GM21737 (cell line): ENCODE results near the gene TSHZ1.
"Not testable (repeated sequence)": the region's sequence is repeated elsewhere in the genome, so short reads cannot be mapped to it uniquely, and the experiment has no call there.

Experiments
- ATAC-seq: cut with Tn5 transposase; IDR thresholded peaks from one replicate; pipeline ENCODE4 v1.9.1; 2021; ENCODE audit warnings: mild to moderate bottlenecking, moderate library complexity; ENCODE audit not compliant: unreplicated experiment

Gene TSHZ1

DNA sequence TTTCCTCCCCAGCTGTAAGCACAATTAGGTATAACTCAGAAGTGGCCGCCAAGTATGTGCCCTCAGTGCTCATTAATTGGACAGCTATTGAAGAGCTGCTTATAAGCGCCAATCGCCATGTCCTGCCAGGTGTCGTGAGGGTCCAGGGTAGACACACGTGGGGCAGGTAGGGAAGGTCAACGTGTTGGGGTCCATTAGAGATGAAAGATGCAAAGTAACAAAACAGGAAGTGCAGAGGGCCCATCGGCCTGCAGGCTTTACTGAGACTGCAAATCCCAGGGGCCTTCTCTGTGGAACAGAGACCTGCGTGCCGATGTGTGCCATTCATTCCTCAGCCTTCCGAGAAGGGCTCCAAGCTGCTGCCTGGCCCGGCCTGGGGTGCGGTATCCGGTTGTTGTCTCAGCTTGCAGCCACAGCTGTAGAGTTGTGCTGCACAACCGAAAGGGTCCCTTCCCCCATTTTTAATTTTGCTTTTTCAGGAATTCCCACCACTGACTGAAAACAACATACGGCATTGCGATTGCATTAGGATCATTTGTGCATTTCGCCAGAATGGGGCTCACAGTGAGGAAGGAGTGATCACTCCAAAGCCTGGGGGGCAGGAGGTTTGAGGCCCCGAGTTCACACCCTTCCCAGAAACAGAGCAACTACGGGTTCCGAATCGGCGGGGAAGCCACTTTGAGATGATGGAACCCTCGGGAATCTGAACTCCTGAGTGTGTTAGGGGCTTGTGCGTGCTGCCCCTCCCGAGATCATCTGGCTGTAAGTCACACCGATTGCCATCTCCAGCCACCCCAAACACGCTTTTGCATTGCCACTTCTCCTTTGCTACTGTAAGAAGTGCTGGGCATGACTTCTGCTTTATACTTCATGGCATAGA is 94.3 kb downstream of the TSHZ1 start:
- no peak for ATAC-seq

DNA sequence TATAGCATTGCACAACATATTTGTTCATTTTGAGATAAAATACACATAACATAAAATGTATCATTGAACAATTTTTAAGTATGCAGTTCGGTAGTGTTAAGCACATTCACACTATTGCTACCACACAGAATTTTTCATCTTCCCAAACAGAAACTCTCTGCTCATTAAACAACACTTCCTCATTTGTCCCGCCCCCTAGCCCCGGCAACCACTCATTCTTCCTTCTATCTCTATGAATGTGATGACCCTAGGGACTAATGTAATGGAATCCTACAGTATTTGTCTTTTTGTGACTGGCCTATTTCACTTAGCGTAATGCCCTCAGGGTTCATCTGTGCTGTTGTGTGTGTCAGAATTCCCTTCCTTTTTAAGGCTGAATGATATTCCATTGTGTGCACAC is 95.4 kb downstream of the TSHZ1 start:
- no peak for ATAC-seq

DNA sequence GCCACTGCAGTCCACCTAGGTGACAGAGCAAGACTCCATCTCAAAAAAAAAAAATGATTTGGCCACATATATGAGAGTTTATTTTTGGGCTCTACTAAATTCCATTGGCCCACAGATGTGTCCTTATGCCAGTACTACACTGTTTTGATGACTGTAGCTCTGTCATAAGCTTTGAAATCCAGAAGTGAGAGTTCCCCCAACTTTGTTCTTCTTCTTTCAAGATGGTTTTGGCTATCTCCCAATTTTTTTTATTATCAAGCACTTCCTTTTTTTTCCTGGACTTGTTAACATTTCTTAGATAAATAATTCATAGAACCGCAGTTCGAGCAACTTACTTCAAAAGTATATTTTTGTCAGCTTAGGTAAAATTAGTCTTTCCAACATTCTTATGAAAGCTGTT is 96.9 kb downstream of the TSHZ1 start:
- ATAC-seq: no peak

DNA sequence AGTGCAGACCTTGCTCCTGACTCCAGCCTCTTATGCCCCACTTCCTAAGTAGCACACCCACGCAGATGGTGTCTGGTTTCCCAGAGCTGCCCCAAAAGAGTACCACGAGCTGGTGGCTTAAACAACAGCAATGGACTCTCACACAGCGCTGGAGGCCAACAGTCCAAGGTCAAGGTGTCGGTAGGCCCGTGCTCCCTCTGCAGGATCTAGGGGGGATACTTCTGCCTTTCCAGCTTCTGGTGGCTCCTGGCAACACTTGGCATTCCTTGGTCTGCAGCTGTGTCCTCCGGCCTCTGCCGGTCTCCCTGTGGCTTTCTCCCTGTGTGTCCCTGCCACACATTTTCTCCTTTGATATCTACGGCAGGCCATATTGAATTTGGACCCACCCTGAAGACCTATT is 99.0 kb downstream of the TSHZ1 start:
- no peak for ATAC-seq

DNA sequence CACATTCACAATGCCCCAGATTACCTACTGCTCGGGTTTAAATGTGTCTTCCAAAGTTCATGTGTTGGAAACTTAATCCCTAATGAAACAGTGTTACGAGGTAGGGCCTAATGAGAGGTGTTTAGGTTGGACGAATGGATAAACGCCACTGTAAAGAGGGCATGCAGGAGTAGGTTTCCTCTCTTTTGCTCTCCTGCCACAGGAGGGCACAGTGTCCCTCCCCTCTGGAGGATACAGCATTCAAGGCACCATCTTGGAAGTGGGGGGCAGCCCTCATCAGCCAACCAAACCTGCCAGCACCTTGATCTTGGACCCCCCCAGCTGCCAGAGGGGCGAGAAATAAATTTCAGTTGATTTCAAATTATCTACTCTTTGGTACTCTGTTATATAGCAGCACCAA is 103.5 kb downstream of the TSHZ1 start:
- no peak for ATAC-seq

DNA sequence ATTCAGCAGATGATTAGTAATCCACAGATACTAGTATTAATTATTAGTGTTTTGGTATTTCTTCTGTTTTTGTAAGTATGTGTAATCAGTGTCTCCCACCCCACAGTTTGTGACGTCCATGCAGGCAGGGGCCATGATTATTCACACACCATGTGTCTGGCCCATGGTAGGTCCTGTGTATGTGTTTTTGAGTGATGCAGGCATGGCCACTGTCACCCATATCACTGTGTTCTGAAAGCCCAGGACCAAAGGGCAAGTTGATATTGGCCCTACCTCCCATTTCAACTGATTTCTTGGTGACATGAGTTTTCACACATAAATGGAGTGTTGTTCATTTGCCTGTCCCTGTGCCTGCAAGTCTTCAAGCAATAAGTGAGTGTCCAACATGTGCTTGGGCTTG is 104.0 kb downstream of the TSHZ1 start:
- no peak for ATAC-seq

DNA sequence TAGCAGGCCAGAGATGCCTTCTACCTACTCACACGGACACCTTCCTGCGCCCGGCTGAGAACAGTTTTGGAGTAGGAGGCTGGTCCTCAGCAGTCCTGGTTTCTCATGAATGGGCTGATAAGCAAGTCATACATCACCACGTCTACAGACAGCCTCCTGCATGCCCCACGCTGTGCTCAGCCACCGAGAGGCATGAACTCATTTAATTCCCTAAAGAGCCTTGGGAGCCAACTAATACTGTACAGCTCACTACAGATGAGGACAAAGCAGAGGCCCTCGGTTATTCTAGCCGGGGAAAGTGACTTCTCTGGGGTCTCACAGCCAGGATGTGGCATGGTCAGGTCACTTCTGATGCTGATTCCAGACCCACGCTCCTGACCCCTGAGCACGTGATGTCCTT is 105.6 kb downstream of the TSHZ1 start:
- no peak for ATAC-seq

DNA sequence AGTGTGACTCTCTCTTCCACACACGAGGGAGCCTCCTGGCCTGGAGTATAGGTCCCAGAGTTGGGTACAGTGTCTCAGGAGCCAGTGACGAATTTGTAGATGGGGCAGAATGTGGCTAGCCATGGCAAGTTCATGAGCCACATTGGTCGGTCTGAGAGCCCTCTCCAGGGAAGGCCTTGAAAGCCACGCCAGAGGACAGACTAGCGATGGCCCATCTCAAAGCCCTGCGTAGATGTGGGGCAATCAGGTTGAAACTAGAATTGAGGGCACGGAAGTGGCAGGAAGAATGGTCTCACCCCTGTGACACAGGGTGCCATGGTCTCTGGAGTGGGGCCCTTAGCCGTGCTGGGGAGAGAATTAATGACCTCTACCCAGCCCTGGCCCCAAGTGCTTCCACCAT is 106.2 kb downstream of the TSHZ1 start:
- no peak for ATAC-seq

DNA sequence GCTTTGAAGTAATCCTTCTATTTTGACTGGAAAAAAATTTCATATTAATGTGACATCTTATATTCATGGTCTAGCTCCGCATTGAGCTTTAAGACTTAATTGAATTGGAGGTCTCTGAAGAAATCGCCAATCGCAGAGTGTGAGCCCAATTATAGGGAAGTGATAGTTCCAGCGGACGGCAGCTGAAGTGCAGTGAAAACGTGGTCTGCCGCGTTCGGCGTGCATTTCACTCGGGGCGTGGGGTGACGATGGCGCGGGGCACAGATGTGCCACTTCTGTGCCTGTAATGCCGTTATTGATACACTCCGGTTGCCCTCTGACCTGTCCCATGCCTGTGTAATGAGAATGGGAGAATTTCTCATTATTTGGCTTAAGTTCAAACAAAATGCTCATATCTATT is 106.7 kb downstream of the TSHZ1 start:
- no peak for ATAC-seq

DNA sequence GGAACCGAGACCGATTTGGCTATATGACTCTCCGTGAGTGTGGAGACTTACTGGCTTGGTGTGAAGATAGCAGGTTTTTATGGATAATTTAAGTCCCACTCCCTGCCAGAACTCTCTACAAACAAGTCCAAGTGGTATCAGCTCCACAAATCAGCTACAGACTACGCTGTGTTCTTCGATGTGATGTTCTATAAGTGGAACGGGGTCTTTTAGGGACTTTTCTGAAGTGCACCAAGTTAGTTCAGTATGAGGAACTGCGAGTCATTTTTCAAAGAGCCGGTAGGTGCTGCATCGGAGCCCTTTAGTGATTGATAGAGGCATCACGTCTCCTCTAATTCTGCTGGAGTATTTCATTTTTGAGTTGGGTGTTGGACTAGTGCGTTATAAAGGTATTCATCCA is 107.1 kb downstream of the TSHZ1 start:
- ATAC-seq: no peak

DNA sequence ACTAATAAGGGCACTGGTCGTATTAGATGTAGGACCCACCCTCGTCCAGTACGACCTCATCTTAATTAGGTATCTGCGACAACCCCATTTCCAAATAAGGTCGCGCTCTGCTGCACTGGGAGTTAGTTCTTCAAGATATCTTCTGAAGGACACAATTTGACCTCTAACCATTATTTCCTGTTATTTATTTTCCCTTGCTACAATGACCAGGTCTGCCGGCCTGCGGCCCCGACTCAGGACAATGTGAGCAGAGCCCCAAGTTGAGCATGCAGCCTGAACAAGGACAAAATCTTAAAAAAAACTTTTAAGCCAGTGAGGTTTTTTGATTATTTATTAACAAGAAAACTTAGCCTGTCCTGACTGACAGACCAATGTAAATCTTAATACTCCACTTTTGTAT is 109.3 kb downstream of the TSHZ1 start:
- ATAC-seq: no peak

DNA sequence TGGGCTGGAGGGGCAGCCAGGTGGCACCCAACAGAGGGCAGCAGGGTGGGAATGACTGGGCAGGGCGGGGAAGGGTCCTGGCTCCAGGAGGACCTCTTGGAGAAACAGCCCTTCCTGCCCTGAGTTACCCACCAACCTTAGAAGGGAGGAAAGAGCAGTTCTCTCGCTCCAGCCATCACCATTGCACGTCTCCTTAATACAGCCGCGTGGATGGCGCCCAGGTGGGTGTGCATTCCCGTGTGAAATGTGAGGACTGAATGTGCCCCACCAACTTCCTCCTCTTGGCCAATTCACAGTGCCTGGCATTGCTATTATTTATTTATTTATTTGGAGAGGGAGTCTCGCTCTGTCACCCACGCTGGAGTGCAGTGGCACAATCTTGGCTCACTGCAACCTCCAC is 109.9 kb downstream of the TSHZ1 start:
- no peak for ATAC-seq

DNA sequence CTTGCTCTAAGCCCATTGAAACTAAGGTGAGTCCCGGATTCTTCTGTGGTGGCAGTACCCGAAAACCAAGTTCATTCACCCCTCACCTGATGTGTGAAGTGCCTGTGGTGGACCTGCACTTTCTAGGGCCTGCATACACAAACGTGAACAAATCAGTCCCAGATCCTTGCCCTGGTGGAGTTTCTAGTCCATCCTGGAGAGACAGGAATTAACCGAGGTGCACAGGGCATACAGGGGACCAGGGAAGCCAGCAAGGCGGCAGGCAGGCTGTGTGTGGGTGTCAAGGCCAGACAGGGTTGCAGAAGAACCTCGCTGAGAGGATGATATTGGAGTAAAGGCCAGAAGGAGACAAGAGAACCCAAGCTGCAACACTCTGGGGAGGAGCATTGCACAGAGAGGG is 110.8 kb downstream of the TSHZ1 start:
- ATAC-seq: no peak

DNA sequence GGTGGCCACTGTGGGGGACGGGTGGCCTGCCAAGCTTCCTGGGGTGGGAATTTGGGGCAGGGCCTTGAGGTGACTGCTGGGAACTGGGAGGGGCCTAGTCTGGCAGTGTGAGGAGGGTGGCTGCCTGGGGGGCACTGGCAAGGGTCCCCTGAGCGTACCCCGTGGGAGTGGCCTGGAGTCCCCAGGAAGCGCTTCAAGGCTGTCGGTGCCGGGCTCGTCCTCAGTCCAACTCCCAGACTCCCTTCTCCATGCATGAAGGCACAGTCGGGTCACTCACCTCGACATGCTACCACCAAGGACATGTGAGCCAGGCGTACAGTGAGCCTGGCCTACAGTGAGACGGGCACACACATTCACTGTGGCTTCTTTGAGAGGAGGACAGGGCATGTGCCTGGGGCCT is 111.6 kb downstream of the TSHZ1 start:
- no peak for ATAC-seq

DNA sequence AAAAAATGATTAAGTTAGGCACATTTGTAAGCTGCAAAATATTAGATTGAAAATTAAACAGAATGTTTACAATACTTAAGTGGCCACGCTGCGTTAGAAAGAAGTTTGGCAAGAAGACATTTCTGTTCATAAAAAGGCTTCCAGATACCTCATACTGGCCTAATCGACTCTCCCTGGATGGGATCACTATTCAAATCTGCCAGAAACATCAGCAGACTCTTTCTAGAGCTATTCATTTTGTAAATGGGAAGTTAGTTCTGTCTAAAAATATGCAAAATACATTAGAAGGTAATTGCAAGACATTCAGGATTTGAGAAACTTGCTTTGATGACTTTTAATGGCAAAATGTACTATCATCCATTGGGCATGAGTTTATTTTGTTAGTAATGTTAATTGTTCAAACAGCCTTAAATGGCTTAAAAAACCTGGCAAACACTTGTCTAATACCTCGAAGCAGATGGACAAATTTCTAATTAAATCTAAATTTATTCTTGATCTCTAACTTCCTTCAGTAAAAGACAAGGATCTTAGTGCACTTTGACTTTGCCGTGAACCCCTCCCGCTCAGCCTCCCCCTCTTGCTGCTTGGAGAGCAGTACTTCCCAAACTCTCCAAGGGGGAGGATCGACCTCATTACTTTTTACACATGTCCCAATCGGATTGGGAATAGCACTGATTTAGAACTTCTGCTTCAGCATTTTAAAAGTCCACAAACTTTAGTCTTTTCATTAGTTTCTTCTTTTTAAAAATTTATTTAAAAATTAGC is 113.4 kb downstream of the TSHZ1 start:
- no peak for ATAC-seq

DNA sequence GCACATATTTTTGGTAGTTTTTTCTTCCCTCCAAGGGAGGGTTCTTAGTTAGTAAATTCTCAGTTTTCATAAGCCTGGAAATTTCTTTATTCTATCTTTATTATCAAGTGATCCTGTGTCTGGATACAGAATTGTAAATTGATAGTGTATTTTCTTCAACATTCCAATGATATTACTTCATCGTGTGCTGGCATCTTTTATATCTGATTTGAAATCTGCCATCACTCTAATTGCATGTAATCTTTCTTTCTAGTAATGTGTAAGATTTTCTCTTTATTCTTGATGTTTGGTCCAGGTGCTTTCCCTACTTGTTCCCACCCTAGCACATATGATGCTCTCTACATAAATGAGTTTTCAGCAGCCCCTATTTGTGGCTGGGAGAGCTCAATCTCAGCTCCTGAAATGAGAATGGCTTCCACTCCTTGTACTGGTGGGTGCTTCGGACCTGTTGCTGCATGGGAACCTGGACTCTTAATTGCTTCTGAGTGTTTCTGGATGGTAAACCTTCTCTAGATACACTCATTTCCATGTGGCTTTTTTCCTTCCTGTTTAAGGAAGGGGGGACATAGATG is 114.2 kb downstream of the TSHZ1 start:
- ATAC-seq: no peak

DNA sequence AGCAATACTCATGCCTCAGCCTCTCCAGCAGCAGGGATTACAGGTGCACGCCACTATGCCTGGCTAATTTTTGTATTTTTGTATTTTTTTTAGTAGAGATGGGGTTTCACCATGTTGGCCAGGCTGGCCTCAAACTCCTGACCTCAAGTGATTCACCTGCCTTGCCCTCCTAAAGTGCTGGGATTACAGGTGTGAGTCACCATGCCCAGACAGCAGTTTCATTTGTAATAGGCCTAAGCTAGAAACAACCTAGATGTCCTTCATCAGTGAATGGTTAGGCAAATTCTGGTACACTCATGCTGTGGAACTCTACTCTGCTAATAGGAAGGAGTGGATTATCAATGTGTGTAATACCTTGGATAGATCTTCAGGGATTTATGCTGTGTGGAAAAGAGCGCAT is 119.2 kb downstream of the TSHZ1 start:
- not testable (repeated sequence) for ATAC-seq

DNA sequence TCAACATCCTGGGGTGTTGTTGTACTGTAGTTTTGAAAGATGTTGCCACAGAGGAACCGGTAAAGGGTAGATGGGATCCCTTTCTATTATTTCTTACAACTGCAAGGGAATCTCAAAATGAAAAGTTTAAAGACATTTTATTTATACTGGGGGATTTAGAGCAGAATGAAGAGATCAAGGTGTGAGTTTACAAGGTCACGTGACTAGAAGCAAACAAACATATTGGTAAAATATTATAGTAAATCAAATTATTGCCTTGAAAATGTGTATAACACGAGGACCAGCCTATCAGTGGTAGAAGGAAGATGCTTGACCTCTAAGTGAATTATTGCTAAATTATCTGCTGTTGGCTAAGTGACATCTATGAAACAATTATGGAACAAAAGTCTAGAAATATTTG is 119.7 kb downstream of the TSHZ1 start:
- no peak for ATAC-seq

DNA sequence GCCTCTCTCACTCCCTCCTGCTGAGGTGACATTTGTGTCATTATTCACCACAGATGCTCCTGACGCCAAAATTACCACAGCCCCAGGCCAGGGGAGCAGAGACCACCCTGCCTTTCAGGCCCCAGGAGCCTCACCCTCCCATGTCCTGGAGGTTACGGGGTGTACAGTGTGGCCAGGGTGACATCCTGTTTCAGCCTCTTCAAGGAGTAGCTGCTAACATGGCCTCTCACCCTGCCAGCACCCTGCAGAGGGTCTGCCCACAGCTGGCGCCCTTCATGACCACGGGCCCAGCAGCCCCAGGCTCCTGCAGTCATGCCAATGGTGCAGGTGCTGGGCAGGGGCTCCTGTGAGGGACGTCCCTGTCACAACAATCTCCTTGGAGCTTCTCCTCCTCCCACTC is 124.3 kb downstream of the TSHZ1 start:
- no peak for ATAC-seq

DNA sequence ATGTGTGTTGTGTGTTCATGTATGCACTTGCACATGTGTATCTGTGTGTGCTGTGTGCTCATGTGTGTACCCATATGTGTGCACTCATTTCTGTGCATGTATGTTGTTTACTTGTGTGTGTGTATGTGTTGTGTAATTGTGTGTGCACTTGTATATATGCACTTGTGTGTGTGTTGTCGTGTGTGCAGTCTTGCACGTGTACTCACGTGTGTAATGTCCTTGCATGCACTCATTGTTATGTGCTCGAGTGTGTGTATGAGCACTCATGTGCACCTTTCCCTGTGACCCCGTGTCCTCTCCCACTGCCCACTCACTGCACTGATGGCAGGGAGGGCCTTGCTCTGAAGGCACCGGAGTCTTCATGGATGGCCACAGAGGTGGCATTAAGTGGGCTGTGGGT is 124.9 kb downstream of the TSHZ1 start:
- no peak for ATAC-seq

DNA sequence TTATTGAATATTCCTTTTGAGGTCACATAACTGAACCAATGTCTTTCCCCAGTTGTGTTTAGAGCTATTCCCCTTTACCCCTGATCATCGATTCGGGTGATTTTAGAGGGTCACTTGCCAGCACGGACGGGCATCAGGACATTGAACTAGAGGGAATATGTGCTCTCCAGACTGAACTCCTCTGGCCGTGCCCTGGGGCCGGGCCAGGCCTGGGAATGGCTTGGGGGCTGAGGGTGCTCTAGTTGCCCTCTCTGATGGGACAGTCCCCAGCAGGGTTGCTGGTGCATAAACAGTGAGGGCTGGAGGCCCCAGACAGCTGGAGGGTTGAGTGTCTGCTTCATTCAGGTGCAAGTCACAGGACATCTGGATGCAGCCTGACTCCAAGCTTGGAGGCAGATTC is 126.2 kb downstream of the TSHZ1 start:
- ATAC-seq: no peak

DNA sequence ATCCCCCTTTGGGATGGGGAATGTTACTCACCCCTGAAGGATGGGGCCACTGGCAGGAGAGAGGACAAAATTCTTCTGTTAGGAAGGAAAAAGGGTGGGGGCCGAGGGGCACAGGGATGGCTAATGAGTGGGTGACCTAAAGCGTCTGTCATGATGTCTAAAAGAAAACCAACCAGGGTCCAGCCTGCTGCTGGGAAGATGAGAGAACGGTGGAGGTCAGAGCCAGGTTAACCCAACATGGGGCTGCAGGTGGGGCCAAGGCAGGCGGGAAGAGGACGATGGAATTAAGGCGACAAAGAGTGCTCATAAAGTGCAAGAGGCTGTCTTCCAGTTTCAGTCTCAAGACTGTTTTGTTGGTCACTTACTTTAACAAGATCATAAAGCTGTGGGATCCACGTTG is 126.8 kb downstream of the TSHZ1 start:
- no peak for ATAC-seq
